HCT116 (cell line): ENCODE measurements around the gene C12orf54. TPM values are rescaled to one million over a fixed set of nuclear protein-coding genes. Genes with fewer than 3 reads are reported as not detected.

Source experiments
- ATAC-seq: fragments of 200-7000 bp; cut with Tn5 transposase; 2 replicates; pipeline ENCODE4 v1.9.1; 2020; ENCODE audit warnings: mild to moderate bottlenecking, moderate library complexity
- BruUV-seq: library from RNA; stranded (reverse); fragments of 400-500 nt; replicated peaks from 2 replicates; lab custom pipeline; 2021; lab: Mats Ljungman, UMichigan
- CTCF ChIA-PET: fragments of 300-600 bp; sonication (Branson Sonifier 250); formaldehyde crosslinking; loops from one replicate; lab custom pipeline; 2021; ENCODE audit warnings: antibody characterized with exemption; lab: Charles Lee
- POLR2A ChIA-PET: fragments of 300-600, 350-600 bp; sonication (Branson Sonifier 250); formaldehyde crosslinking; loops from one replicate; lab custom pipeline; 2021; ENCODE audit warnings: antibody characterized with exemption; lab: Charles Lee
- RAD21 ChIA-PET, 2 experiments: fragments of 300-600 bp; sonication (Branson Sonifier 250); formaldehyde crosslinking; loops; one replicate each; lab custom pipeline; 2023; ENCODE audit warnings: low total read pairs in 2 of 2; ENCODE audit not compliant: uncharacterized antibody in 2 of 2, unreplicated experiment in 2 of 2, low non-redundant PET in 1 of 2; lab: Charles Lee
- DNase-seq: peaks from one replicate; pipeline ENCODE4 v3.0.0-alpha.2; 2010; ENCODE audit warnings: low read depth, low spot score
- H2AFZ ChIP-seq: fragments of 200-600 bp; shearing (Covaris generic), sonication (generic); 2 replicates; pipeline ENCODE4 v1.6.1; 2017; ENCODE audit warnings: low read depth, mixed run types, mixed read lengths, antibody characterized with exemption, low read length; ENCODE audit not compliant: poor library complexity, severe bottlenecking
- H3K27ac ChIP-seq: 2 replicates; pipeline ENCODE4 v1.5.1; 2012; ENCODE audit warnings: low read depth, low read length
- H3K27me3 ChIP-seq: fragments of 200-600 bp; sonication (generic); 2 replicates; pipeline ENCODE4 v1.6.1; 2016; ENCODE audit warnings: mixed run types, low read length, mixed read lengths; ENCODE audit not compliant: insufficient read depth
- H3K36me3 ChIP-seq, 2 experiments: fragments of 200-500 bp in 1 of 2; fragments of 200-600 bp in 1 of 2; sonication (Bioruptor generic) in 1 of 2; sonication (generic) in 1 of 2; 2 replicates each; pipeline versions ENCODE4 v1.5.1 to v1.6.1; 2014 to 2016; ENCODE audit warnings: low read length in 2 of 2, inconsistent platforms in 1 of 2, mixed read lengths in 1 of 2, mixed run types in 1 of 2; ENCODE audit not compliant: insufficient read depth in 2 of 2, control insufficient read depth in 1 of 2
- H3K4me1 ChIP-seq, 2 experiments: fragments of 200-600 bp in 1 of 2; sonication (generic) in 1 of 2; 2 replicates each; pipeline versions ENCODE4 v1.5.1 to v1.6.1; 2012 to 2017; ENCODE audit warnings: low read length in 2 of 2, inconsistent platforms in 1 of 2, mild to moderate bottlenecking in 1 of 2, mixed read lengths in 1 of 2, mixed run types in 1 of 2, moderate library complexity in 1 of 2; ENCODE audit not compliant: insufficient read depth in 2 of 2, control insufficient read depth in 1 of 2
- H3K4me2 ChIP-seq: fragments of 200-600 bp; sonication (generic); 2 replicates; pipeline ENCODE4 v1.6.1; 2017; ENCODE audit warnings: mixed run types, low read length, mixed read lengths
- H3K4me3 ChIP-seq, 2 experiments: fragments of 200-600 bp in 1 of 2; sonication (generic) in 1 of 2; replicated peaks in 1 of 2; 2 replicates each; pipeline ENCODE4 v1.5.1; 2011 to 2016; ENCODE audit warnings: low read length in 2 of 2, control low read depth in 1 of 2, low read depth in 1 of 2, mild to moderate bottlenecking in 1 of 2, mixed read lengths in 1 of 2, mixed run types in 1 of 2
- H3K79me2 ChIP-seq: fragments of 200-600 bp; sonication (generic); 2 replicates; pipeline ENCODE4 v1.6.1; 2017; ENCODE audit warnings: mild to moderate bottlenecking, mixed run types, low read length, moderate library complexity, mixed read lengths; ENCODE audit not compliant: insufficient read depth
- H3K9ac ChIP-seq: fragments of 200-600 bp; sonication (generic); 2 replicates; pipeline ENCODE4 v1.6.1; 2016; ENCODE audit warnings: low read length, mixed read lengths
- H3K9me2 ChIP-seq: fragments of 200-600 bp; sonication (generic), shearing (Covaris generic); 2 replicates; pipeline ENCODE4 v1.6.1; 2017; ENCODE audit warnings: mixed run types, mild to moderate bottlenecking, moderate library complexity; ENCODE audit not compliant: insufficient read depth
- H3K9me3 ChIP-seq, 2 experiments: fragments of 200-500 bp in 1 of 2; fragments of 200-600 bp in 1 of 2; sonication (Bioruptor generic) in 1 of 2; sonication (generic) in 1 of 2; 2 replicates each; pipeline ENCODE4 v1.6.1; 2014 to 2017; ENCODE audit warnings: low read length in 2 of 2, mixed read lengths in 2 of 2, inconsistent platforms in 1 of 2, low read depth in 1 of 2, mild to moderate bottlenecking in 1 of 2, mixed run types in 1 of 2, moderate library complexity in 1 of 2; ENCODE audit not compliant: control insufficient read depth in 1 of 2, insufficient read depth in 1 of 2
- H4K20me1 ChIP-seq: fragments of 200-600 bp; sonication (generic), shearing (Covaris generic); 2 replicates; pipeline ENCODE4 v1.6.1; 2017; ENCODE audit warnings: mixed run types, mild to moderate bottlenecking, moderate library complexity; ENCODE audit not compliant: insufficient read depth
- CBX3 ChIP-seq: IDR thresholded peaks from 2 replicates; pipeline ENCODE4 v1.6.1; 2012; ENCODE audit warnings: low read depth
- CEBPB ChIP-seq: IDR thresholded peaks from 2 replicates; pipeline ENCODE4 v1.6.1; 2012; ENCODE audit warnings: low read depth
- EGR1 ChIP-seq: IDR thresholded peaks from 2 replicates; pipeline ENCODE4 v1.6.1; 2012; ENCODE audit warnings: low read depth
- ELF1 ChIP-seq: IDR thresholded peaks from 2 replicates; pipeline ENCODE4 v1.6.1; 2012; ENCODE audit warnings: low read depth, borderline replicate concordance
- JUND ChIP-seq: IDR thresholded peaks from 2 replicates; pipeline ENCODE4 v1.6.1; 2012
- POLR2A ChIP-seq: IDR thresholded peaks from 2 replicates; pipeline ENCODE4 v1.7.0; 2011; ENCODE audit warnings: borderline replicate concordance; ENCODE audit not compliant: insufficient read depth, insufficient read length; ENCODE audit errors: extremely low read depth
- POLR2AphosphoS5 ChIP-seq: IDR thresholded peaks from 2 replicates; pipeline ENCODE4 v1.6.1; 2011; ENCODE audit warnings: mild to moderate bottlenecking, low read depth, low read length, moderate library complexity
- SIN3A ChIP-seq: IDR thresholded peaks from 2 replicates; pipeline ENCODE4 v1.6.1; 2012; ENCODE audit warnings: low read depth
- SRF ChIP-seq: IDR thresholded peaks from 2 replicates; pipeline ENCODE4 v1.6.1; 2012; ENCODE audit warnings: low read depth
- ZBTB33 ChIP-seq: IDR thresholded peaks from 2 replicates; pipeline ENCODE4 v1.6.1; 2011; ENCODE audit warnings: mild to moderate bottlenecking, low read length, moderate library complexity; ENCODE audit not compliant: insufficient replicate concordance; ENCODE audit errors: extremely low read depth
- ZNF274 ChIP-seq: fragments of 200-500 bp; sonication (Bioruptor generic); IDR thresholded peaks from 2 replicates; pipeline ENCODE4 v1.6.1; 2014; ENCODE audit warnings: mild to moderate bottlenecking, low read depth, low read length, inconsistent platforms
- intact Hi-C: fragments of 100-400 bp; cut with micrococcal nuclease; formaldehyde crosslinking; loops from 2 replicates; pipeline ENCODE4 v1.10.0; 2022
- total RNA-seq: library from RNA; stranded (reverse); gene quantifications from one replicate; pipeline ENCODE4 v1.2.1, GENCODE V29; 2021; ENCODE audit not compliant: unreplicated experiment
- TF ChIP-seq, protein P1 (sequence below): IDR thresholded peaks from 2 replicates; pipeline ENCODE4 v1.6.1; 2012
- TF ChIP-seq, protein P2 (sequence below): IDR thresholded peaks from 2 replicates; pipeline ENCODE4 v1.6.1; 2012
- TF ChIP-seq, protein P3 (sequence below), 3 experiments: fragments of 200-600 bp in 1 of 3; sonication (generic) in 1 of 3; IDR thresholded peaks in 2 of 3; conservative IDR thresholded peaks in 1 of 3; 2 replicates each; pipeline ENCODE4 v1.5.1; 2012 to 2017; ENCODE audit warnings: low read depth in 2 of 3, low read length in 2 of 3, antibody characterized with exemption in 1 of 3, borderline replicate concordance in 1 of 3, control low read depth in 1 of 3, mild to moderate bottlenecking in 1 of 3, mixed read lengths in 1 of 3, mixed run types in 1 of 3, moderate library complexity in 1 of 3; ENCODE audit not compliant: insufficient read depth in 1 of 3

C12orf54 gene
- total RNA-seq, 1 experiment from 2014 or later, result not detected

GRCh38 chr12:48532601-48533000, 50.3 kb downstream of the C12orf54 start:
- Histone ChIP-seq H3K4me3 (no peak overlapping the region), H3K9me3 (no peaks in the 10 kb centered on the region), H3K27ac (no peak overlapping the region), H3K36me3 (no peaks in the 10 kb centered on the region), H3K4me1 (no peaks in the 10 kb centered on the region), H4K20me1 (no peaks in the 10 kb centered on the region; the same call in 1 of the 2 replicates), H3K9ac (no peak overlapping the region), H3K27me3 (no peaks in the 10 kb centered on the region), H3K79me2 (no peaks in the 10 kb centered on the region), H2AFZ (no peak overlapping the region), H3K9me2 (no peaks in the 10 kb centered on the region), H3K4me2 (no peak overlapping the region)
- POLR2A ChIA-PET, result no interaction called here
- CTCF ChIA-PET, result interaction anchor here (0.5 to 1.0 kb wide), 2 partner anchors 10 to 114 kb away, joined by 3 to 4 read pairs; no protein-coding TSS in a partner anchor
- BruUV-seq, result no TSS peak
- intact Hi-C loops, result no loop called here
- RAD21 ChIA-PET, result no interaction called here
- ATAC-seq (no peak), DNase-seq (no peak)
- TF ChIP-seq CEBPB (no peak), POLR2AphosphoS5 (no peak), JUND (no peak), EGR1 (no peak), CBX3 (no peak), SIN3A (no peak), ZBTB33 (no peak), SRF (no peak), ELF1 (no peak), ZNF274 (no peak), POLR2A (no peak)
- TF ChIP-seq, protein P1, sequence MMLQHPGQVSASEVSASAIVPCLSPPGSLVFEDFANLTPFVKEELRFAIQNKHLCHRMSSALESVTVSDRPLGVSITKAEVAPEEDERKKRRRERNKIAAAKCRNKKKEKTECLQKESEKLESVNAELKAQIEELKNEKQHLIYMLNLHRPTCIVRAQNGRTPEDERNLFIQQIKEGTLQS, result no peak
- TF ChIP-seq, protein P2, sequence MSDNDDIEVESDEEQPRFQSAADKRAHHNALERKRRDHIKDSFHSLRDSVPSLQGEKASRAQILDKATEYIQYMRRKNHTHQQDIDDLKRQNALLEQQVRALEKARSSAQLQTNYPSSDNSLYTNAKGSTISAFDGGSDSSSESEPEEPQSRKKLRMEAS, result no peak
- TF ChIP-seq, protein P3, sequence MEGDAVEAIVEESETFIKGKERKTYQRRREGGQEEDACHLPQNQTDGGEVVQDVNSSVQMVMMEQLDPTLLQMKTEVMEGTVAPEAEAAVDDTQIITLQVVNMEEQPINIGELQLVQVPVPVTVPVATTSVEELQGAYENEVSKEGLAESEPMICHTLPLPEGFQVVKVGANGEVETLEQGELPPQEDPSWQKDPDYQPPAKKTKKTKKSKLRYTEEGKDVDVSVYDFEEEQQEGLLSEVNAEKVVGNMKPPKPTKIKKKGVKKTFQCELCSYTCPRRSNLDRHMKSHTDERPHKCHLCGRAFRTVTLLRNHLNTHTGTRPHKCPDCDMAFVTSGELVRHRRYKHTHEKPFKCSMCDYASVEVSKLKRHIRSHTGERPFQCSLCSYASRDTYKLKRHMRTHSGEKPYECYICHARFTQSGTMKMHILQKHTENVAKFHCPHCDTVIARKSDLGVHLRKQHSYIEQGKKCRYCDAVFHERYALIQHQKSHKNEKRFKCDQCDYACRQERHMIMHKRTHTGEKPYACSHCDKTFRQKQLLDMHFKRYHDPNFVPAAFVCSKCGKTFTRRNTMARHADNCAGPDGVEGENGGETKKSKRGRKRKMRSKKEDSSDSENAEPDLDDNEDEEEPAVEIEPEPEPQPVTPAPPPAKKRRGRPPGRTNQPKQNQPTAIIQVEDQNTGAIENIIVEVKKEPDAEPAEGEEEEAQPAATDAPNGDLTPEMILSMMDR (IDR thresholded peaks at IDR 0.05 in 2 of 3, conservative IDR thresholded peaks at IDR 0.05 in 1 of 3; ENCODE audit: borderline replicate concordance in 1 of 3, insufficient read depth in 1 of 3, low read depth in 2 of 3, low read length in 2 of 3), result no peak
